ENCODE data around the gene HBD.

DNA sequence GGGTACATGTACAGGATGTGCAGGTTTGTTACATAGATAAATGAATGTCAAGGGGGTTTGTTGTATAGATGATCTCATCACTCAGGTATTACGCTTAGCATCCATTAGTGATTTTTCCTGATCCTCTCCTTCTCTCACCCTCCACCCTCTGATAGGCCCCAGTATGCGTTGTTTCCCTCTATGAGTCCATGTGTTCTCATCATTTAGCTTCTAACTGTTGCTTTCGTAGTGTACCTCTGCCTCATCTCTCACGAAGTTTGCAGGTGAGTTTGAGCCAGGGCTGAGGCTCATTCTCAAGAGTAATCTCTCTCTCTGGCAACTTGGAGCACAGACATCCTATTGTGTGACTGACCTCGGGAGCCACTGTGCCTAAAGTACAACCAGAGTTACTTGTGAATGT lies 40.1 kb upstream of the HBD start:
- TF ChIP-seq, protein P1, sequence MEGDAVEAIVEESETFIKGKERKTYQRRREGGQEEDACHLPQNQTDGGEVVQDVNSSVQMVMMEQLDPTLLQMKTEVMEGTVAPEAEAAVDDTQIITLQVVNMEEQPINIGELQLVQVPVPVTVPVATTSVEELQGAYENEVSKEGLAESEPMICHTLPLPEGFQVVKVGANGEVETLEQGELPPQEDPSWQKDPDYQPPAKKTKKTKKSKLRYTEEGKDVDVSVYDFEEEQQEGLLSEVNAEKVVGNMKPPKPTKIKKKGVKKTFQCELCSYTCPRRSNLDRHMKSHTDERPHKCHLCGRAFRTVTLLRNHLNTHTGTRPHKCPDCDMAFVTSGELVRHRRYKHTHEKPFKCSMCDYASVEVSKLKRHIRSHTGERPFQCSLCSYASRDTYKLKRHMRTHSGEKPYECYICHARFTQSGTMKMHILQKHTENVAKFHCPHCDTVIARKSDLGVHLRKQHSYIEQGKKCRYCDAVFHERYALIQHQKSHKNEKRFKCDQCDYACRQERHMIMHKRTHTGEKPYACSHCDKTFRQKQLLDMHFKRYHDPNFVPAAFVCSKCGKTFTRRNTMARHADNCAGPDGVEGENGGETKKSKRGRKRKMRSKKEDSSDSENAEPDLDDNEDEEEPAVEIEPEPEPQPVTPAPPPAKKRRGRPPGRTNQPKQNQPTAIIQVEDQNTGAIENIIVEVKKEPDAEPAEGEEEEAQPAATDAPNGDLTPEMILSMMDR (IDR thresholded peaks at IDR 0.05; ENCODE audit: low read length): no peak
- TF ChIP-seq EZH2 (optimal IDR thresholded peaks at IDR 0.05; ENCODE audit: low read depth, low read length) (no peak), EZH2phosphoT487 (IDR thresholded peaks at IDR 0.05; ENCODE audit: low read length) (no peak)
